A549 (cell line): ENCODE data around the gene ANKRD27. TPM values are rescaled to one million over a fixed set of nuclear protein-coding genes. Genes with fewer than 3 reads are reported as not detected.
"Not testable (repeated sequence)": the region's sequence is repeated elsewhere in the genome, so short reads cannot be mapped to it uniquely, and the experiment has no call there.

Experiments
- ATAC-seq, 2 experiments: fragments of 200-7000 bp in 1 of 2; fragments of >200 bp in 1 of 2; cut with Nextera tagmentation in 1 of 2; cut with Tn5 transposase in 1 of 2; 3 replicates each; pipeline versions ENCODE4 v1.8.0 to v1.9.1; 2018 to 2020; ENCODE audit warnings: mild to moderate bottlenecking in 1 of 2, moderate library complexity in 1 of 2
- CTCF ChIA-PET: fragments of 300-600 bp; sonication (Branson Sonifier 250); formaldehyde crosslinking; extraction: SDS; loops from one replicate; lab custom pipeline; 2021; ENCODE audit warnings: antibody characterized with exemption, inconsistent platforms; lab: Yijun Ruan, JAX
- POLR2A ChIA-PET: fragments of 350-600 bp; formaldehyde crosslinking; extraction: SDS; loops from one replicate; lab custom pipeline; 2021; ENCODE audit warnings: antibody characterized with exemption, inconsistent platforms; lab: Yijun Ruan, JAX
- DNase-seq, 2 experiments: peaks; one replicate each; pipeline versions ENCODE4 v3.0.0 to v3.0.0-alpha.2; 2011 to 2016; ENCODE audit warnings: low read depth in 1 of 2, low spot score in 1 of 2
- FAIRE-seq: peaks from 2 replicates; lab custom pipeline; 2011; peaks lifted over from hg19 to GRCh38; lab: Jason Lieb, UNC
- H3K27ac ChIP-seq, 2 experiments: fragments of >200 bp; sonication (Bioruptor Twin); formaldehyde crosslinking; 3 replicates each; pipeline ENCODE4 v1.5.1; 2016 to 2017
- H3K4me1 ChIP-seq: fragments of >200 bp; sonication (Bioruptor Twin); formaldehyde crosslinking; 3 replicates; pipeline ENCODE4 v1.6.1; 2016
- H3K4me2 ChIP-seq: fragments of >200 bp; sonication (Bioruptor Twin); formaldehyde crosslinking; 3 replicates; pipeline ENCODE4 v1.6.1; 2016
- H3K4me3 ChIP-seq: fragments of >200 bp; sonication (Bioruptor Twin); formaldehyde crosslinking; 3 replicates; pipeline ENCODE4 v1.5.1; 2016
- H3K9me3 ChIP-seq: fragments of >200 bp; sonication (Bioruptor Twin); formaldehyde crosslinking; 3 replicates; pipeline ENCODE4 v1.6.1; 2016
- ATOH8 ChIP-seq: fragments of 250-450 bp; sonication (Bioruptor Pico); IDR thresholded peaks from 2 replicates; pipeline ENCODE4 v1.5.0; 2020; ENCODE audit warnings: low read depth, mild to moderate bottlenecking, moderate library complexity
- BCL3 ChIP-seq: fragments of >200 bp; sonication (Bioruptor Twin); formaldehyde crosslinking; IDR thresholded peaks from 3 replicates; pipeline ENCODE4 v1.6.1; 2016
- CBX8 ChIP-seq: fragments of 200-600 bp; sonication (generic); IDR thresholded peaks from 2 replicates; pipeline ENCODE4 v1.6.1; 2016
- CHD4 ChIP-seq: fragments of 200-600 bp; sonication (generic); IDR thresholded peaks from 2 replicates; pipeline ENCODE4 v1.6.1; 2016; ENCODE audit warnings: antibody characterized with exemption, mild to moderate bottlenecking, borderline replicate concordance
- CTCF ChIP-seq: fragments of >200 bp; sonication (Bioruptor Twin); formaldehyde crosslinking; IDR thresholded peaks from 3 replicates; pipeline ENCODE4 v1.5.1; 2016
- EHF ChIP-seq: fragments of 250-450 bp; sonication (Bioruptor Pico); IDR thresholded peaks from 2 replicates; pipeline ENCODE4 v1.5.0; 2020; ENCODE audit warnings: mild to moderate bottlenecking
- EHMT2 ChIP-seq: fragments of 200-600 bp; sonication (generic); IDR thresholded peaks from 2 replicates; pipeline ENCODE4 v1.6.1; 2016; ENCODE audit warnings: antibody characterized with exemption, low read depth, mild to moderate bottlenecking, moderate library complexity
- FOSB ChIP-seq: fragments of 250-450 bp; sonication (Bioruptor Pico); IDR thresholded peaks from 2 replicates; pipeline ENCODE4 v1.5.0; 2020; ENCODE audit warnings: mild to moderate bottlenecking, moderate library complexity
- FOSL2 ChIP-seq, 2 experiments: fragments of 450-650 bp in 1 of 2; fragments of >200 bp in 1 of 2; sonication (Bioruptor Twin) in 1 of 2; formaldehyde crosslinking; IDR thresholded peaks; 2 replicates each; pipeline versions ENCODE4 v1.5.0 to v1.6.1; 2016 to 2020; ENCODE audit warnings: mild to moderate bottlenecking in 1 of 2, moderate library complexity in 1 of 2
- GATA3 ChIP-seq: IDR thresholded peaks from 2 replicates; pipeline ENCODE4 v1.6.1; 2012; ENCODE audit warnings: borderline replicate concordance
- JUNB ChIP-seq: fragments of >200 bp; sonication (Bioruptor Twin); formaldehyde crosslinking; IDR thresholded peaks from 2 replicates; pipeline ENCODE4 v1.6.1; 2016
- NFE2L2 ChIP-seq: fragments of 150-350 bp; conservative IDR thresholded peaks from 2 replicates; pipeline ENCODE4 v1.6.1; 2014; ENCODE audit warnings: low read length
- NR3C1 ChIP-seq: fragments of >200 bp; sonication (Bioruptor Twin); formaldehyde crosslinking; IDR thresholded peaks from 3 replicates; pipeline ENCODE4 v1.6.1; 2017
- PBX3 ChIP-seq: IDR thresholded peaks from 2 replicates; pipeline ENCODE4 v1.6.1; 2012
- PHF8 ChIP-seq: fragments of 200-600 bp; sonication (generic); IDR thresholded peaks from 2 replicates; pipeline ENCODE4 v1.6.1; 2016; ENCODE audit warnings: low read depth, mild to moderate bottlenecking, antibody characterized with exemption, moderate library complexity, borderline replicate concordance
- POLR2A ChIP-seq: IDR thresholded peaks from 2 replicates; pipeline ENCODE4 v1.6.1; 2012; ENCODE audit warnings: mild to moderate bottlenecking, low read length
- RAD21 ChIP-seq, 2 experiments: fragments of >200 bp in 1 of 2; sonication (Bioruptor Twin) in 1 of 2; formaldehyde crosslinking in 1 of 2; IDR thresholded peaks in 1 of 2; conservative IDR thresholded peaks in 1 of 2; 2 replicates in 1 of 2; 3 replicates in 1 of 2; pipeline ENCODE4 v1.6.1; 2012 to 2018; ENCODE audit warnings: inconsistent platforms in 1 of 2
- REST ChIP-seq: fragments of 200-600 bp; sonication (generic); IDR thresholded peaks from 2 replicates; pipeline ENCODE4 v1.6.1; 2016; ENCODE audit warnings: antibody characterized with exemption, mild to moderate bottlenecking, moderate library complexity
- SMC3 ChIP-seq: fragments of >200 bp; sonication (Bioruptor Twin); formaldehyde crosslinking; IDR thresholded peaks from 3 replicates; pipeline ENCODE4 v1.6.1; 2018; ENCODE audit warnings: inconsistent platforms
- TFCP2L1 ChIP-seq: fragments of 250-450 bp; sonication (Bioruptor Pico); IDR thresholded peaks from 2 replicates; pipeline ENCODE4 v1.5.0; 2021; ENCODE audit warnings: mild to moderate bottlenecking
- USF2 ChIP-seq: fragments of 450-650 bp; IDR thresholded peaks from 2 replicates; pipeline ENCODE4 v1.6.1; 2014; ENCODE audit warnings: antibody characterized with exemption
- ZSCAN20 ChIP-seq: fragments of 250-450 bp; sonication (Bioruptor Pico); IDR thresholded peaks from 2 replicates; pipeline ENCODE4 v1.8.0; 2022; ENCODE audit warnings: mild to moderate bottlenecking, moderate library complexity
- WGBS: methylation state at CpG from one replicate; pipeline ENCODE4 v1.1.6; 2017; ENCODE audit errors: missing lambda C conversion rate; 5-methylcytosine and 5-hydroxymethylcytosine counted together
- polyA plus RNA-seq, 4 experiments: library from polyadenylated mRNA; depleted of rRNA in 3 of 4; stranded (reverse); fragments of >200 nt; fragmentation: RNase III in 1 of 4; extraction: RNeasy Plus Mini Kit Qiagen cat#74134 plus additional on column Dnase treatment in 1 of 4; gene quantifications; 2 replicates in 3 of 4; 3 replicates in 1 of 4; pipeline ENCODE4 v1.2.3, GENCODE V29; 2011 to 2017

Gene ANKRD27
- polyA plus RNA-seq, 2 of the 4 experiments (the other 2 are of a cell fraction) = 23.1 to 60.8 TPM

- 66% methylated on average over 12 of the region's 36 CpGs for WGBS
- H3K9me3 ChIP-seq, POLR2A ChIA-PET, DNase-seq, ATAC-seq, H3K4me1 ChIP-seq, H3K27ac ChIP-seq, FAIRE-seq, H3K4me2 ChIP-seq, H3K4me3 ChIP-seq: not testable (repeated sequence)
- CTCF ChIA-PET = interaction anchor here (0.9 to 9.3 kb wide), 22 partner anchors 9 to 1905 kb away, joined by 3 to 182 read pairs (median 10); partner anchors contain the start of gene PDCD5
Measured at GRCh38 chr19:32571471-32572075, 103.4 kb downstream of the ANKRD27 start.

GRCh38 chr19:32570081-32570785 lies 104.7 kb downstream of the ANKRD27 start:
- peak; percentile 97 for FAIRE-seq
- Histone ChIP-seq H3K27ac (no peak overlapping the region), H3K4me1 (peaks cover 4% of the 10 kb centered on the region; the same call in 2 of the 3 replicates), H3K9me3 (no peaks in the 10 kb centered on the region), H3K4me3 (no peak overlapping the region)
- WGBS = 29% methylated on average over 15 of the region's 15 CpGs
- DNase-seq = peak; percentile 70 to 85
- CTCF ChIA-PET = interaction anchor here (0.5 to 9.3 kb wide), 94 partner anchors 11 to 1903 kb away, joined by 3 to 182 read pairs (median 4); partner anchors contain the start of genes DPY19L3, PDCD5 and ZNF507
- TF ChIP-seq EHMT2 (no peak), CHD4 (no peak), REST (no peak), USF2 (no peak), FOSL2 (IDR thresholded peaks at IDR 0.05) (no peak), FOSL2 (CRISPR knock-in tag; IDR thresholded peaks at IDR 0.05) (no peak), CTCF (peak; percentile 99), EHF (CRISPR knock-in tag) (no peak), POLR2A (no peak), PHF8 (no peak), RAD21 (conservative IDR thresholded peaks at IDR 0.05 in 1 of 2, IDR thresholded peaks at IDR 0.05 in 1 of 2) (peak; percentile 99 to 100), NFE2L2 (no peak), NR3C1 (no peak), FOSB (CRISPR knock-in tag) (no peak), TFCP2L1 (CRISPR knock-in tag) (no peak), BCL3 (no peak), ZSCAN20 (no peak), CBX8 (no peak), SMC3 (peak; percentile 97), JUNB (no peak), PBX3 (no peak), GATA3 (no peak), ATOH8 (CRISPR knock-in tag) (no peak)
- TF ChIP-seq, all 56 proteins: peak for 3
- peak overlapping the region; percentile 54 for H3K4me2 ChIP-seq
- peak; percentile 98 for ATAC-seq
- POLR2A ChIA-PET = interaction anchor here (0.8 to 1.5 kb wide), 3 partner anchors 11 to 233 kb away, joined by 4 to 7 read pairs (median 4); partner anchors contain the start of genes DPY19L3 and PDCD5
